Testis (tissue), 3 donors: Measurements from ENCODE around the gene OR1K1. TPM values are rescaled to one million over a fixed set of nuclear protein-coding genes. Genes with fewer than 3 reads are reported as not detected.

Source experiments
- DNase-seq: peaks from one replicate; pipeline ENCODE4 v3.0.0-alpha.2; 2019
- H3K27ac ChIP-seq, 2 donors: fragments of 200-600 bp; sonication (generic); one replicate each; pipeline ENCODE4 v1.5.1; 2019
- H3K27me3 ChIP-seq: fragments of 200-600 bp; sonication (generic); one replicate; pipeline ENCODE4 v1.5.1; 2019
- H3K36me3 ChIP-seq: fragments of 200-600 bp; sonication (generic); one replicate; pipeline ENCODE4 v1.5.1; 2017; ENCODE audit warnings: low read depth; ENCODE audit errors: missing control alignments
- H3K4me1 ChIP-seq: fragments of 200-600 bp; sonication (generic); one replicate; pipeline ENCODE4 v1.5.1; 2019
- H3K4me3 ChIP-seq, 2 donors: fragments of 200-600 bp; sonication (generic); one replicate each; pipeline ENCODE4 v1.5.1; 2017 to 2019
- H3K9me3 ChIP-seq: fragments of 200-600 bp; sonication (generic); one replicate; pipeline ENCODE4 v1.5.1; 2017
- POLR2A ChIP-seq: fragments of 450-650 bp; IDR thresholded peaks from one replicate; pipeline ENCODE4 v1.6.1; 2017; ENCODE audit warnings: antibody characterized with exemption, mild to moderate bottlenecking, moderate library complexity
- WGBS, 2 donors: methylation state at CpG; one replicate each; pipeline ENCODE4 v1.1.5; 2018; 5-methylcytosine and 5-hydroxymethylcytosine counted together
- intact Hi-C: fragments of 100-400 bp; cut with DNase I; formaldehyde crosslinking; loops from one replicate; pipeline ENCODE4 v1.15.1; 2023; ENCODE audit warnings: low total_unique reads
- polyA plus RNA-seq: library from polyadenylated mRNA; stranded (reverse); fragments of 350-450 nt; fragmentation: Illumina TruSeq; extraction: RNeasy Lipid Tissue Mini Kit (QIAGEN cat#74804); gene quantifications from one replicate; pipeline ENCODE4 v1.2.3, GENCODE V29; 2014; ENCODE audit warnings: low read depth, low replicate concordance; ENCODE audit not compliant: insufficient read depth
- total RNA-seq, 2 donors: library from RNA; depleted of rRNA; stranded (reverse); fragments of >200 nt; gene quantifications; one replicate each; pipeline ENCODE4 v1.2.3, GENCODE V29; 2016
- TF ChIP-seq, protein P1 (sequence below), 3 experiments: fragments of 450-650 bp in 2 of 3; fragments of 200-600 bp in 1 of 3; sonication (generic) in 1 of 3; IDR thresholded peaks; one replicate each; pipeline ENCODE4 v1.5.1; 2016 to 2019; ENCODE audit warnings: antibody characterized with exemption in 3 of 3, mild to moderate bottlenecking in 2 of 3, moderate library complexity in 1 of 3

OR1K1 gene
- total and polyA plus RNA-seq, 3 donors from 2014 or later = not detected

DNA sequence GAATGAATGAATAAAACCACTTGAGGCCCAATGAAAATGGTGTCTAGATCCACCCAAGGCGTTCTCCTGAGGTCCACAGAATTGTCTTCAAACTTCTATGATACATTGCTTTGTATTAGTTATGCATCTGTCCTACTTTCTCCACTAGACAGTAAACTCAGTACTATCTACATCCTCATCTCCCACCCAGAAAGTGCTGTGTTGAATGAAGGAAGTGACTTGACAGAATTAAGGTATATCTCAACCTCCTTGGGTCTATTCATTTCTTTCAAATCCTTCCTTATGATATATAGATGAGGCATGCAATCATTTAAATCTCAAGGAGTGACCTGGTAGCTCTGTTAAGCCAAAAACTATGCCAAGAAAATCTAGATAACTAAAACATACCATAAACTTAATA, 44.2 kb downstream of the OR1K1 start:
- TF ChIP-seq, protein P1, sequence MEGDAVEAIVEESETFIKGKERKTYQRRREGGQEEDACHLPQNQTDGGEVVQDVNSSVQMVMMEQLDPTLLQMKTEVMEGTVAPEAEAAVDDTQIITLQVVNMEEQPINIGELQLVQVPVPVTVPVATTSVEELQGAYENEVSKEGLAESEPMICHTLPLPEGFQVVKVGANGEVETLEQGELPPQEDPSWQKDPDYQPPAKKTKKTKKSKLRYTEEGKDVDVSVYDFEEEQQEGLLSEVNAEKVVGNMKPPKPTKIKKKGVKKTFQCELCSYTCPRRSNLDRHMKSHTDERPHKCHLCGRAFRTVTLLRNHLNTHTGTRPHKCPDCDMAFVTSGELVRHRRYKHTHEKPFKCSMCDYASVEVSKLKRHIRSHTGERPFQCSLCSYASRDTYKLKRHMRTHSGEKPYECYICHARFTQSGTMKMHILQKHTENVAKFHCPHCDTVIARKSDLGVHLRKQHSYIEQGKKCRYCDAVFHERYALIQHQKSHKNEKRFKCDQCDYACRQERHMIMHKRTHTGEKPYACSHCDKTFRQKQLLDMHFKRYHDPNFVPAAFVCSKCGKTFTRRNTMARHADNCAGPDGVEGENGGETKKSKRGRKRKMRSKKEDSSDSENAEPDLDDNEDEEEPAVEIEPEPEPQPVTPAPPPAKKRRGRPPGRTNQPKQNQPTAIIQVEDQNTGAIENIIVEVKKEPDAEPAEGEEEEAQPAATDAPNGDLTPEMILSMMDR (IDR thresholded peaks at IDR 0.05) = no peak
- TF ChIP-seq POLR2A = no peak
- Histone ChIP-seq H3K4me1 (no peaks in the 10 kb centered on the region), H3K27me3 (no peaks in the 10 kb centered on the region), H3K36me3 (no peaks in the 10 kb centered on the region), H3K9me3 (no peaks in the 10 kb centered on the region), H3K4me3 (no peak overlapping the region), H3K27ac (no peak overlapping the region)
- intact Hi-C loops = no loop called here
- 95% methylated on average over 1 of the region's 1 CpG for WGBS, 2 donors
- no peak for DNase-seq

DNA sequence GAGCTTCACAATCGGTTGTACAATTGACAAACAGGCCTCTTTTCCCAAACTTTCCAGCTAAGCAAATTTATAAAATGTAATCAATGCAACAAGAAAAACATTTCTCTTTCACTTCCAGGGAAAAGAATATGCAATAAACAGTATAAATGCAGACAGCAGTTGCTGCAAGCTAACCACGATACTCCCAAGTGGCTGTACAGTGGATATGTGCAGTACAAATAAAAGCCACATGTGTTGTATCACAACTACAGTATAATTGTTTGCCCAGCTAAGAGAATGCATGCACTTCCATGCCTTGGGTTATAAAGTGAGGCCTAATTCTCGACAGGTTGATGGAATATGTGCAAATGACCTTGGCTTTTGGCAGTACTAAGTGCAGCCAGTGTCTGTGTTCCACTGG, 45.2 kb downstream of the OR1K1 start:
- 62 to 69% methylated on average over 3 of the region's 3 CpGs for WGBS, 2 donors
- DNase-seq = no peak
- H3K36me3 ChIP-seq = no peaks in the 10 kb centered on the region
- TF ChIP-seq POLR2A = no peak
- TF ChIP-seq, protein P1 (IDR thresholded peaks at IDR 0.05) = no peak
- intact Hi-C loops = no loop called here
- H3K9me3 ChIP-seq = no peaks in the 10 kb centered on the region
- no peaks in the 10 kb centered on the region for H3K27me3 ChIP-seq
- no peaks in the 10 kb centered on the region for H3K4me1 ChIP-seq
- H3K4me3 ChIP-seq = no peak overlapping the region
- H3K27ac ChIP-seq = no peak overlapping the region

DNA sequence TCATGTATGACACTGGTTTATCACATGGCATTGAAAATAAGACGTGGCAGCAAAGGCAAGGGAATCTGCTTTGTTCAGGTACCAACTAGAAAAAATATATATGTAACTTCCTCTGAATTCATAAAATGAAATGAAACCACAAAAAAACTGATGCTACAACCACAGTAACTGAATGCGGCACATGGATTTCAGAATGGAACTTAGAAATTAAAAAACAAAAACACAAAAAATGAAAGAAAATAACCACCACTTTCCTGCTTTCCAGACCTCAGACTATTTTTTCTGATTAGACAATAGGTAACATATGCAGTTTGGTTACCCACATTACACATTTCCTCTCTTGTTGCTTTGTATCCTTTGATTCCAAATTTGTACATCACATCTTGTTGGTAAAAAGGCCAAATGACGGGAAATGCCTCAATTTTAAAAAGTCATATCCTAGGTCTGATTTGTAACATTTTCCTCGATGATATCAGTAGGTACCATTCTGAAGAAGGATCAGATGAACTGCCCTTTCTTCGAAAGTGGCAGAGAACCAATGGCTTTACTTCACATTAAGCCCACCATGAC, 46.5 kb downstream of the OR1K1 start:
- H3K4me3 ChIP-seq = no peak overlapping the region
- H3K27me3 ChIP-seq = no peaks in the 10 kb centered on the region
- H3K9me3 ChIP-seq = no peaks in the 10 kb centered on the region
- no peaks in the 10 kb centered on the region for H3K36me3 ChIP-seq
- intact Hi-C loops = no loop called here
- no peaks in the 10 kb centered on the region for H3K4me1 ChIP-seq
- TF ChIP-seq, protein P1 (IDR thresholded peaks at IDR 0.05) = no peak
- no peak for TF ChIP-seq POLR2A
- WGBS, 2 donors = 85 to 93% methylated on average over 5 of the region's 5 CpGs
- no peak for DNase-seq
- no peak overlapping the region for H3K27ac ChIP-seq

DNA sequence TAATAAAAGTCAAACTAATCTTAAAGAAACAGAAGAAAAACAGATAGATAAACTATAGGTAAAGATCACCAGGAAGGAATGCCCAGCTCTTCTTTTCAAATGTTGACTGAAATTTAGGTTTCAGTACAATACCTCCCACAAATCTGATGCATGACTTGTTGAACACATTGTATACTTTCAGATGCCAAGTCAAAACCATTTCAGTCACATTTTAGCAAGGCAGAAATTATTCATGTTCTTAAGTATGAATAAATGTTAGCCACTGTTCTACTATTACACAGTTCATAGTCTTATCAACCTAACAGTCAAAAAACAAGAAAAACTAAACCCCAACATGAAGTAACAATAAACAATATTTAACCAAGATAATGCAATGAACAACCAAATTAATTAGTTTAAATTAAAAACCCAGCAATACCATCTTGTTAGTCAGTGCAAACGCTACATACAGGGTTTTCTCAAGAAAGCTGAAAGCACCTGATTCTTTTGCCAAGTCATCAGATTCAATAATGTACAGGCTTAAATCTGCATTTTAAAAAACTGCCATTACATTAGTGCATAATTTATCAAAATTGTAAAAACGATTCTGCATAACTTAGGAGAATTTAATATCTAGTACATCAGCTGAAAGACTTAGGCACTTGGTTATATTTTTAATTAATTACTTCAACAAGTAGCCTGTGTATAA, 48.5 kb downstream of the OR1K1 start:
- DNase-seq = no peak
- H3K4me1 ChIP-seq = no peaks in the 10 kb centered on the region
- H3K27me3 ChIP-seq = no peaks in the 10 kb centered on the region
- TF ChIP-seq, protein P1 (IDR thresholded peaks at IDR 0.05) = no peak
- no peak for TF ChIP-seq POLR2A
- H3K36me3 ChIP-seq = no peaks in the 10 kb centered on the region
- H3K4me3 ChIP-seq = no peak overlapping the region
- WGBS, 2 donors = 57 to 84% methylated on average over 2 of the region's 2 CpGs
- intact Hi-C loops = no loop called here
- no peak overlapping the region for H3K27ac ChIP-seq
- H3K9me3 ChIP-seq = no peaks in the 10 kb centered on the region

Other genes starting within 250 kb of the OR1K1 start
- gene OR1N2, start 247.0 kb upstream of the OR1K1 start, total RNA-seq = 1 to 10 TPM in 1 of 2 donors, under 1 TPM in 1; 0.39 to 1.7 TPM
- gene OR1N2, start 247.0 kb upstream of the OR1K1 start, polyA plus RNA-seq = not detected
- under 1 TPM in 1 of 2 donors, not detected in 1; 0.31 TPM for gene OR1L8, start 216.7 kb upstream of the OR1K1 start, total RNA-seq
- 0.36 TPM for gene OR1L8, start 216.7 kb upstream of the OR1K1 start, polyA plus RNA-seq
- gene OR1Q1, start 185.4 kb upstream of the OR1K1 start, total RNA-seq = not detected
- not detected for gene OR1Q1, start 185.4 kb upstream of the OR1K1 start, polyA plus RNA-seq
- not detected for gene OR1B1, start 142.5 kb upstream of the OR1K1 start, total RNA-seq
- gene OR1B1, start 142.5 kb upstream of the OR1K1 start, polyA plus RNA-seq = not detected
- gene OR1L1, start 138.4 kb upstream of the OR1K1 start, total RNA-seq = not detected
- gene OR1L1, start 138.4 kb upstream of the OR1K1 start, polyA plus RNA-seq = not detected
- not detected for gene OR1L3, start 125.0 kb upstream of the OR1K1 start, total RNA-seq
- not detected for gene OR1L3, start 125.0 kb upstream of the OR1K1 start, polyA plus RNA-seq
- gene OR1L4, start 76.1 kb upstream of the OR1K1 start, total RNA-seq = not detected
- gene OR1L4, start 76.1 kb upstream of the OR1K1 start, polyA plus RNA-seq = not detected
- gene OR1L6, start 57.8 kb upstream of the OR1K1 start, total RNA-seq = not detected
- not detected for gene OR1L6, start 57.8 kb upstream of the OR1K1 start, polyA plus RNA-seq
- not detected for gene OR5C1, start 11.2 kb upstream of the OR1K1 start, total RNA-seq
- gene OR5C1, start 11.2 kb upstream of the OR1K1 start, polyA plus RNA-seq = not detected
- gene PDCL, start 28.5 kb downstream of the OR1K1 start, total RNA-seq = 10 to 100 TPM; 14.9 to 16.1 TPM
- gene PDCL, start 28.5 kb downstream of the OR1K1 start, polyA plus RNA-seq = 10.7 TPM
- 10 to 100 TPM; 70.6 to 78.6 TPM for gene RC3H2, start 105.2 kb downstream of the OR1K1 start, total RNA-seq
- 26.1 TPM for gene RC3H2, start 105.2 kb downstream of the OR1K1 start, polyA plus RNA-seq
- 1 to 10 TPM; 9.1 to 9.2 TPM for gene ZBTB6, start 113.2 kb downstream of the OR1K1 start, total RNA-seq
- gene ZBTB6, start 113.2 kb downstream of the OR1K1 start, polyA plus RNA-seq = 7.2 TPM
- 10 to 100 TPM; 16.8 to 23.1 TPM for gene ZBTB26, start 131.4 kb downstream of the OR1K1 start, total RNA-seq
- 17.3 TPM for gene ZBTB26, start 131.4 kb downstream of the OR1K1 start, polyA plus RNA-seq
- 100 to 1,000 TPM in 1 of 2 donors, 10 to 100 TPM in 1; 94.0 to 113 TPM for gene RABGAP1, start 140.9 kb downstream of the OR1K1 start, total RNA-seq
- 53.0 TPM for gene RABGAP1, start 140.9 kb downstream of the OR1K1 start, polyA plus RNA-seq
- gene GPR21, start 233.5 kb downstream of the OR1K1 start, total RNA-seq = 1 to 10 TPM; 3.5 to 6.7 TPM
- gene GPR21, start 233.5 kb downstream of the OR1K1 start, polyA plus RNA-seq = not detected